ELR (cell line): Measurements from ENCODE around the gene LTB.

Experiments used
- DNase-seq: peaks from one replicate; pipeline ENCODE4 v3.0.0-alpha.2; 2015; ENCODE audit warnings: low read depth

LTB gene

GRCh38 chr6:31575952-31576685 is 6.1 kb downstream of the LTB start:
- DNase-seq, result no peak

- no peak for DNase-seq
These were observed 6.8 kb downstream of the LTB start, which contains the start of gene TNF for GRCh38 chr6:31575335-31575901. TNF (plus strand) TSS chr6:31575565; CDS start chr6:31575742, 177 bp downstream.

- DNase-seq, result no peak
These were observed 7.8 kb downstream of the LTB start for GRCh38 chr6:31574106-31575061.

GRCh38 chr6:31573239-31574105 is 8.8 kb downstream of the LTB start:
- DNase-seq, result no peak

- DNase-seq, result no peak
These were observed 9.9 kb downstream of the LTB start, which contains the start of gene LTA for GRCh38 chr6:31572041-31572911. LTA (plus strand) TSS chr6:31572289; CDS start chr6:31572743, 454 bp downstream.

- DNase-seq, result no peak
These were observed 12.2 kb downstream of the LTB start for GRCh38 chr6:31569861-31570536.

- no peak for DNase-seq
These were observed 13.7 kb downstream of the LTB start for GRCh38 chr6:31568537-31568961.

GRCh38 chr6:31567531-31568370 is 14.5 kb downstream of the LTB start:
- no peak for DNase-seq

- no peak for DNase-seq
These were observed 21.5 kb downstream of the LTB start for GRCh38 chr6:31560697-31561058.

- peak; percentile 96 for DNase-seq
These were observed 22.1 kb downstream of the LTB start for GRCh38 chr6:31559958-31560696.

GRCh38 chr6:31559606-31559957 is 22.6 kb downstream of the LTB start:
- no peak for DNase-seq

- DNase-seq, result peak; percentile 61
These were observed 23.4 kb downstream of the LTB start for GRCh38 chr6:31558631-31559500.

GRCh38 chr6:31558318-31558625 is 24.0 kb downstream of the LTB start:
- no peak for DNase-seq

GRCh38 chr6:31557443-31558317 is 24.5 kb downstream of the LTB start:
- no peak for DNase-seq

GRCh38 chr6:31556307-31556706 is 25.9 kb downstream of the LTB start:
- no peak for DNase-seq

GRCh38 chr6:31551371-31551770 is 30.9 kb downstream of the LTB start:
- peak; percentile 82 for DNase-seq

GRCh38 chr6:31548544-31548873 is 33.7 kb downstream of the LTB start:
- DNase-seq, result no peak
